Measurements from ENCODE around the gene AGAP1. TPM values are rescaled to one million over a fixed set of nuclear protein-coding genes. Genes with fewer than 3 reads are reported as not detected.

The AGAP1 gene
- total and polyA plus RNA-seq, 2 donors (not counting 3 experiments of a cell fraction or from before 2014, with no cell fraction given), result 10.2 to 20.9 TPM

DNA sequence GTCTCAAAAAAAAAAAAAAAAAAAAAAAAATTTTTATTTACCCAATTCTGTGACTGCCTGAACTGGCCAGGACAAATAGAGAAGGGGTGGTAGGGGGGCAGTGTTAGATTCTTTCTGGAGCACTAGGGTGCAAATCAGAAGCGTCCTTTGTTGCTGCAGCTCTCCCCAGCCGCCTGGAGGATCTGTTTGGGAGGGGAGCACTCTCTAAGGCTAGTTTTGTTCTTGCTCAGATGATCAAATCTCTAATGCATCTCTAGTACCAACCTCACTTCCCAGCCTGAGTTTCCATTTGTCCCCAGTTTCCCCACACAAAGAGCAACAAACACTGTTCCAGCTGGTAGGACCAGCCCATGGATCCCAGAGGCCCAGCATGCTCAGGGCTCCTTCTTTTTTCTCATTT lies 591.4 kb downstream of the AGAP1 start:
- no peaks in the 10 kb centered on the region for H3K79me2 ChIP-seq (ENCODE audit: control insufficient read depth, insufficient read depth, low read length)
- H3K9me3 ChIP-seq (replicated peaks; ENCODE audit: control insufficient read depth, insufficient read depth, low read length), result no peaks in the 10 kb centered on the region
- DNase-seq (ENCODE audit: low read depth, low spot score) (no peak), FAIRE-seq (no peak)
- BruUV-seq (replicated peaks), result no TSS peak
- H3K4me1 ChIP-seq (ENCODE audit: control insufficient read depth, extremely low read depth, insufficient read depth, low read length), result peaks cover 6% of the 10 kb centered on the region
- CTCF ChIA-PET, result no interaction called here
- H4K20me1 ChIP-seq (replicated peaks; ENCODE audit: control insufficient read depth, extremely low read depth, insufficient read depth, low read length), result no peaks in the 10 kb centered on the region
- dilution Hi-C loops (cut with MboI; ENCODE audit: extremely low pct_ligation_motif_present, low sequenced_read_pairs), result no loop called here
- no peaks in the 10 kb centered on the region for H3K27me3 ChIP-seq (ENCODE audit: control insufficient read depth in 2 of 2, insufficient read depth in 2 of 2, low read length in 2 of 2)
- H3K4me2 ChIP-seq (ENCODE audit: insufficient read depth, low read length), result no peak overlapping the region
- no peaks in the 10 kb centered on the region for H3K9me1 ChIP-seq (replicated peaks; ENCODE audit: control insufficient read depth, extremely low read depth, insufficient read depth, low read length)
- no peaks in the 10 kb centered on the region for H3K36me3 ChIP-seq (ENCODE audit: control insufficient read depth in 2 of 2, extremely low read depth in 1 of 2, insufficient read depth in 2 of 2, low read length in 2 of 2)
- POLR2A ChIA-PET, result no interaction called here
- H3K27ac ChIP-seq (ENCODE audit: insufficient read depth, low read depth, low read length), result no peak overlapping the region
- H3K9ac ChIP-seq (replicated peaks; ENCODE audit: extremely low read depth, insufficient read depth, low read length), result no peak overlapping the region
- no peak overlapping the region for H2AFZ ChIP-seq (ENCODE audit: low read depth, low read length)
- TF ChIP-seq FOS (IDR thresholded peaks at IDR 0.05; ENCODE audit: borderline replicate concordance, insufficient read depth, low read length) (no peak), GATA2 (IDR thresholded peaks at IDR 0.05; ENCODE audit: insufficient read depth, insufficient read length, low read depth, low read length) (no peak)
- TF ChIP-seq, protein P1, sequence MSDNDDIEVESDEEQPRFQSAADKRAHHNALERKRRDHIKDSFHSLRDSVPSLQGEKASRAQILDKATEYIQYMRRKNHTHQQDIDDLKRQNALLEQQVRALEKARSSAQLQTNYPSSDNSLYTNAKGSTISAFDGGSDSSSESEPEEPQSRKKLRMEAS (IDR thresholded peaks at IDR 0.05; ENCODE audit: insufficient read depth, insufficient read length), result no peak
- intact Hi-C loops (cut with micrococcal nuclease), result no loop called here
- H3K4me3 ChIP-seq (replicated peaks in 1 of 3; ENCODE audit: insufficient read depth in 1 of 3, low read depth in 1 of 3, low read length in 3 of 3), result no peak overlapping the region

DNA sequence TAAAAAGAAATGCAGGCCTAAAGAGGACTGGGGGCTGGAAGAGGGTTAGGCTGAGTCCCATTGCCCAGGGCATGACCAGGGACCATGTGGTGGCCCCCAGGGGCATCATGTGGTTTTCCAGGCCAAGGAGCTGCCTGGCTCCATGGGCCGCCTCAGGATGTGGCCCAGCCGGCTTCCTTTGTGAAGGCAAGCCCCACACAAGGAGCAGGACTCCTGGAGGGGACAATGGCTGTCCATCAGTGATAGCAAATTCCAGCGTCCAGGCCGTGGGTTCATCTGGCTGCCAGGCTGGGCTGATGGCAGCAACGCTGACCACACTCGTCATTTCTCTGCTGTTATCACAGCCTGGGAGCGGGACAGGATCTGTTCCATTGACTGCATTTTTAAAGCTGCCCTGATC lies 591.8 kb downstream of the AGAP1 start:
- FAIRE-seq, result no peak
- TF ChIP-seq POLR2AphosphoS5 (IDR thresholded peaks at IDR 0.05; ENCODE audit: insufficient read depth, low read depth, low read length), result no peak
- TF ChIP-seq EZH2 (IDR thresholded peaks at IDR 0.05; ENCODE audit: borderline replicate concordance, low read depth, low read length, severe bottlenecking), result no peak
- TF ChIP-seq FOS (IDR thresholded peaks at IDR 0.05; ENCODE audit: borderline replicate concordance, insufficient read depth, low read length), result no peak
- TF ChIP-seq, protein P1 (IDR thresholded peaks at IDR 0.05; ENCODE audit: insufficient read depth, insufficient read length), result no peak
- TF ChIP-seq JUN (IDR thresholded peaks at IDR 0.05; ENCODE audit: borderline replicate concordance, insufficient read depth, insufficient read length, low read depth), result no peak
- TF ChIP-seq POLR2A (IDR thresholded peaks at IDR 0.05; ENCODE audit: low read depth, low read length), result no peak
- no peak for TF ChIP-seq MYC (IDR thresholded peaks at IDR 0.05; ENCODE audit: low read depth, low read length)
- no peak for TF ChIP-seq GATA2 (IDR thresholded peaks at IDR 0.05; ENCODE audit: insufficient read depth, insufficient read length, low read depth, low read length)
- TF ChIP-seq, protein P2, sequence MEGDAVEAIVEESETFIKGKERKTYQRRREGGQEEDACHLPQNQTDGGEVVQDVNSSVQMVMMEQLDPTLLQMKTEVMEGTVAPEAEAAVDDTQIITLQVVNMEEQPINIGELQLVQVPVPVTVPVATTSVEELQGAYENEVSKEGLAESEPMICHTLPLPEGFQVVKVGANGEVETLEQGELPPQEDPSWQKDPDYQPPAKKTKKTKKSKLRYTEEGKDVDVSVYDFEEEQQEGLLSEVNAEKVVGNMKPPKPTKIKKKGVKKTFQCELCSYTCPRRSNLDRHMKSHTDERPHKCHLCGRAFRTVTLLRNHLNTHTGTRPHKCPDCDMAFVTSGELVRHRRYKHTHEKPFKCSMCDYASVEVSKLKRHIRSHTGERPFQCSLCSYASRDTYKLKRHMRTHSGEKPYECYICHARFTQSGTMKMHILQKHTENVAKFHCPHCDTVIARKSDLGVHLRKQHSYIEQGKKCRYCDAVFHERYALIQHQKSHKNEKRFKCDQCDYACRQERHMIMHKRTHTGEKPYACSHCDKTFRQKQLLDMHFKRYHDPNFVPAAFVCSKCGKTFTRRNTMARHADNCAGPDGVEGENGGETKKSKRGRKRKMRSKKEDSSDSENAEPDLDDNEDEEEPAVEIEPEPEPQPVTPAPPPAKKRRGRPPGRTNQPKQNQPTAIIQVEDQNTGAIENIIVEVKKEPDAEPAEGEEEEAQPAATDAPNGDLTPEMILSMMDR (IDR thresholded peaks at IDR 0.05; ENCODE audit: extremely low read depth in 1 of 2, insufficient read depth in 1 of 2, low read depth in 1 of 2, low read length in 2 of 2), result no peak
- no peaks in the 10 kb centered on the region for H3K9me1 ChIP-seq (replicated peaks; ENCODE audit: control insufficient read depth, extremely low read depth, insufficient read depth, low read length)

More for the DNA sequence above, 591.8 kb downstream of the AGAP1 start:
- CTCF ChIA-PET, result no interaction called here
- Histone ChIP-seq H3K36me3 (ENCODE audit: control insufficient read depth in 2 of 2, extremely low read depth in 1 of 2, insufficient read depth in 2 of 2, low read length in 2 of 2) (no peaks in the 10 kb centered on the region), H4K20me1 (replicated peaks; ENCODE audit: control insufficient read depth, extremely low read depth, insufficient read depth, low read length) (no peaks in the 10 kb centered on the region), H3K79me2 (ENCODE audit: control insufficient read depth, insufficient read depth, low read length) (no peaks in the 10 kb centered on the region), H2AFZ (ENCODE audit: low read depth, low read length) (no peak overlapping the region), H3K4me1 (ENCODE audit: control insufficient read depth, extremely low read depth, insufficient read depth, low read length) (peaks cover 6% of the 10 kb centered on the region), H3K27ac (ENCODE audit: insufficient read depth, low read depth, low read length) (no peak overlapping the region), H3K4me2 (ENCODE audit: insufficient read depth, low read length) (no peak overlapping the region), H3K27me3 (ENCODE audit: control insufficient read depth in 2 of 2, insufficient read depth in 2 of 2, low read length in 2 of 2) (no peaks in the 10 kb centered on the region), H3K9me3 (replicated peaks; ENCODE audit: control insufficient read depth, insufficient read depth, low read length) (no peaks in the 10 kb centered on the region), H3K9ac (replicated peaks; ENCODE audit: extremely low read depth, insufficient read depth, low read length) (no peak overlapping the region), H3K4me3 (replicated peaks in 1 of 3; ENCODE audit: insufficient read depth in 1 of 3, low read depth in 1 of 3, low read length in 3 of 3) (no peak overlapping the region)
- dilution Hi-C loops (cut with MboI; ENCODE audit: extremely low pct_ligation_motif_present, low sequenced_read_pairs) (no loop called here), intact Hi-C loops (cut with micrococcal nuclease) (no loop called here)
- POLR2A ChIA-PET, result no interaction called here
- no TSS peak for BruUV-seq (replicated peaks)
- no peak for DNase-seq (ENCODE audit: low read depth, low spot score)

Measured in endothelial cell of umbilical vein (primary cell).